ENCODE results near the gene TRAPPC3. TPM values are rescaled to one million over a fixed set of nuclear protein-coding genes. Genes with fewer than 3 reads are reported as not detected.

TRAPPC3 gene
- total RNA-seq, 2 experiments from 2014 or later: 56.7 to 56.8 TPM

GRCh38 chr1:36095760-36096405 lies 53.4 kb downstream of the TRAPPC3 start:
- Mint-ChIP-seq H3K4me3 (no peak overlapping the region), H3K36me3 (peaks cover 7% of the 10 kb centered on the region), H3K9me3 (no peaks in the 10 kb centered on the region), H3K27ac (no peak overlapping the region), H3K4me1 (ENCODE audit: low read depth) (peaks cover 2% of the 10 kb centered on the region), H3K27me3 (no peaks in the 10 kb centered on the region)
- CTCF ChIA-PET: interaction anchor here (0.9 to 3.7 kb wide), 4 partner anchors 39 to 200 kb away, joined by 3 to 15 read pairs (median 9); no protein-coding TSS in a partner anchor
- DNase-seq: no peak
- POLR2A ChIA-PET: interaction anchor here (0.9 kb wide), 1 partner anchor 64 kb away, joined by 3 read pairs; no protein-coding TSS in a partner anchor
- intact Hi-C loops (cut with micrococcal nuclease): loop anchor here (5.0 kb wide), 3 partner anchors 51 to 326 kb away; partner anchors contain the start of gene TRAPPC3

- H3K27ac Mint-ChIP-seq: no peak overlapping the region
- H3K4me1 Mint-ChIP-seq (ENCODE audit: low read depth): peaks cover 8% of the 10 kb centered on the region
- H3K36me3 Mint-ChIP-seq: peaks cover 8% of the 10 kb centered on the region
- CTCF ChIA-PET: interaction anchor here (1.0 to 3.7 kb wide), 3 partner anchors 40 to 212 kb away, joined by 3 to 15 read pairs (median 7); no protein-coding TSS in a partner anchor
- H3K4me3 Mint-ChIP-seq: no peak overlapping the region
- intact Hi-C loops (cut with micrococcal nuclease): loop anchor here (5.0 kb wide), 3 partner anchors 53 to 328 kb away; partner anchors contain the start of gene TRAPPC3
- H3K9me3 Mint-ChIP-seq: no peaks in the 10 kb centered on the region
- H3K27me3 Mint-ChIP-seq: no peaks in the 10 kb centered on the region
- POLR2A ChIA-PET: interaction anchor here (0.9 kb wide), 1 partner anchor 65 kb away, joined by 3 read pairs; no protein-coding TSS in a partner anchor
- no peak for DNase-seq
Observed at GRCh38 chr1:36094621-36095061, 54.6 kb downstream of the TRAPPC3 start.

GRCh38 chr1:36093929-36094328 lies 55.4 kb downstream of the TRAPPC3 start:
- peaks cover 11% of the 10 kb centered on the region for H3K36me3 Mint-ChIP-seq
- peaks cover 11% of the 10 kb centered on the region for H3K4me1 Mint-ChIP-seq (ENCODE audit: low read depth)
- no peak for DNase-seq
- intact Hi-C loops (cut with micrococcal nuclease): no loop called here
- ChIA-PET POLR2A (no interaction called here), CTCF (interaction anchor here (1.0 to 3.7 kb wide), 4 partner anchors 41 to 212 kb away, joined by 3 to 15 read pairs (median 4); no protein-coding TSS in a partner anchor)
- no peak overlapping the region for H3K4me3 Mint-ChIP-seq
- H3K27ac Mint-ChIP-seq: no peak overlapping the region
- no peaks in the 10 kb centered on the region for H3K27me3 Mint-ChIP-seq
- H3K9me3 Mint-ChIP-seq: no peaks in the 10 kb centered on the region

- no peak overlapping the region for H3K27ac Mint-ChIP-seq
- ChIA-PET CTCF (interaction anchor here (1.1 to 1.5 kb wide), 2 partner anchors 42 to 193 kb away, joined by 3 to 4 read pairs; no protein-coding TSS in a partner anchor), POLR2A (no interaction called here)
- H3K36me3 Mint-ChIP-seq: peaks cover 11% of the 10 kb centered on the region
- intact Hi-C loops (cut with micrococcal nuclease): no loop called here
- H3K9me3 Mint-ChIP-seq: no peaks in the 10 kb centered on the region
- peaks cover 11% of the 10 kb centered on the region for H3K4me1 Mint-ChIP-seq (ENCODE audit: low read depth)
- no peaks in the 10 kb centered on the region for H3K27me3 Mint-ChIP-seq
- DNase-seq: no peak
- no peak overlapping the region for H3K4me3 Mint-ChIP-seq
Observed at GRCh38 chr1:36093226-36093625, 56.1 kb downstream of the TRAPPC3 start.

GRCh38 chr1:36092798-36093185 lies 56.5 kb downstream of the TRAPPC3 start:
- Mint-ChIP-seq H3K27me3 (no peaks in the 10 kb centered on the region), H3K36me3 (peaks cover 11% of the 10 kb centered on the region), H3K4me1 (ENCODE audit: low read depth) (peaks cover 13% of the 10 kb centered on the region), H3K27ac (no peak overlapping the region), H3K9me3 (no peaks in the 10 kb centered on the region), H3K4me3 (no peak overlapping the region)
- intact Hi-C loops (cut with micrococcal nuclease): no loop called here
- ChIA-PET CTCF (interaction anchor here (1.1 to 1.5 kb wide), 2 partner anchors 42 to 193 kb away, joined by 3 to 4 read pairs; no protein-coding TSS in a partner anchor), POLR2A (no interaction called here)
- no peak for DNase-seq

GRCh38 chr1:36092166-36092797 lies 57.0 kb downstream of the TRAPPC3 start:
- Mint-ChIP-seq H3K4me1 (ENCODE audit: low read depth) (peaks cover 13% of the 10 kb centered on the region), H3K9me3 (no peaks in the 10 kb centered on the region), H3K36me3 (peaks cover 11% of the 10 kb centered on the region), H3K27me3 (no peaks in the 10 kb centered on the region), H3K27ac (no peak overlapping the region), H3K4me3 (no peak overlapping the region)
- ChIA-PET CTCF (interaction anchor here (0.6 to 1.5 kb wide), 2 partner anchors 194 to 284 kb away, joined by 4 to 6 read pairs; partner anchors contain the start of gene AGO4), POLR2A (no interaction called here)
- intact Hi-C loops (cut with micrococcal nuclease): no loop called here
- DNase-seq: no peak

- POLR2A ChIA-PET: no interaction called here
Observed at GRCh38 chr1:36091698-36092097, 57.6 kb downstream of the TRAPPC3 start.

GRCh38 chr1:36091141-36091540 lies 58.1 kb downstream of the TRAPPC3 start:
- CTCF ChIA-PET: interaction anchor here (0.9 to 1.1 kb wide), 2 partner anchors 9 to 278 kb away, joined by 3 to 4 read pairs; no protein-coding TSS in a partner anchor
- peak; percentile 8 for DNase-seq
- POLR2A ChIA-PET: interaction anchor here (1.2 kb wide), 1 partner anchor 160 kb away, joined by 3 read pairs; the partner anchor contains the start of gene AGO3
- no peaks in the 10 kb centered on the region for H3K27me3 Mint-ChIP-seq
- H3K9me3 Mint-ChIP-seq: no peaks in the 10 kb centered on the region
- H3K36me3 Mint-ChIP-seq: peaks cover 11% of the 10 kb centered on the region
- H3K4me1 Mint-ChIP-seq (ENCODE audit: low read depth): peaks cover 13% of the 10 kb centered on the region
- H3K27ac Mint-ChIP-seq: no peak overlapping the region
- H3K4me3 Mint-ChIP-seq: no peak overlapping the region
- intact Hi-C loops (cut with micrococcal nuclease): no loop called here

More at GRCh38 chr1:36091698-36092097, 57.6 kb downstream of the TRAPPC3 start:
- intact Hi-C loops (cut with micrococcal nuclease): no loop called here
- CTCF ChIA-PET: interaction anchor here (0.6 to 1.1 kb wide), 2 partner anchors 277 to 284 kb away, joined by 4 to 6 read pairs; partner anchors contain the start of gene AGO4
- DNase-seq: peak; percentile 4
- peaks cover 13% of the 10 kb centered on the region for H3K4me1 Mint-ChIP-seq (ENCODE audit: low read depth)
- no peak overlapping the region for H3K27ac Mint-ChIP-seq
- H3K27me3 Mint-ChIP-seq: no peaks in the 10 kb centered on the region
- H3K4me3 Mint-ChIP-seq: no peak overlapping the region
- H3K9me3 Mint-ChIP-seq: no peaks in the 10 kb centered on the region
- peaks cover 11% of the 10 kb centered on the region for H3K36me3 Mint-ChIP-seq

GRCh38 chr1:36089393-36090121 lies 59.7 kb downstream of the TRAPPC3 start:
- DNase-seq: peak; percentile 29
- Mint-ChIP-seq H3K27ac (peak overlapping the region; percentile 82), H3K4me1 (ENCODE audit: low read depth) (peaks cover 13% of the 10 kb centered on the region), H3K36me3 (peaks cover 11% of the 10 kb centered on the region), H3K9me3 (no peaks in the 10 kb centered on the region), H3K4me3 (peak overlapping the region; percentile 89), H3K27me3 (peaks cover 10% of the 10 kb centered on the region)
- POLR2A ChIA-PET: interaction anchor here (1.2 kb wide), 1 partner anchor 158 kb away, joined by 3 read pairs; no protein-coding TSS in a partner anchor
- CTCF ChIA-PET: interaction anchor here (0.6 to 0.9 kb wide), 3 partner anchors 62 to 330 kb away, joined by 3 to 4 read pairs (median 3); no protein-coding TSS in a partner anchor
- intact Hi-C loops (cut with micrococcal nuclease): loop anchor here (2.0 kb wide), 2 partner anchors 207 to 281 kb away; partner anchors contain the start of genes AGO1 and AGO4

- Mint-ChIP-seq H3K4me1 (ENCODE audit: low read depth) (peaks cover 15% of the 10 kb centered on the region), H3K27ac (peak within 1 kb of the TSS; percentile 82), H3K36me3 (peaks cover 11% of the 10 kb centered on the region), H3K27me3 (peaks cover 13% of the 10 kb centered on the region), H3K9me3 (no peaks in the 10 kb centered on the region), H3K4me3 (peak within 1 kb of the TSS; percentile 89)
- peak; percentile 94 for DNase-seq
- ChIA-PET CTCF (interaction anchor here (0.6 to 0.7 kb wide), 3 partner anchors 61 to 331 kb away, joined by 3 to 4 read pairs (median 3); no protein-coding TSS in a partner anchor), POLR2A (interaction anchor here (1.2 kb wide), 1 partner anchor 157 kb away, joined by 3 read pairs; no protein-coding TSS in a partner anchor)
- intact Hi-C loops (cut with micrococcal nuclease): loop anchor here (1.0 to 2.0 kb wide), 4 partner anchors 146 to 280 kb away; partner anchors contain the start of genes AGO1, AGO3 and AGO4
Observed at GRCh38 chr1:36088577-36089392, 60.5 kb downstream of the TRAPPC3 start, which contains the start of gene ADPRS. TSS of gene ADPRS (plus strand) at chr1:36088892. CDS start at chr1:36088905, 13 bp downstream.

Measured in activated CD4-positive, alpha-beta memory T cell treated with anti-CD3 and anti-CD28 coated beads for 36 hours (primary cell).